Peyer's patch (tissue), 4 donors: Measurements from ENCODE around the gene NHLRC2. TPM values are rescaled to one million over a fixed set of nuclear protein-coding genes. Genes with fewer than 3 reads are reported as not detected.
"Not testable (repeated sequence)": the region's sequence is repeated elsewhere in the genome, so short reads cannot be mapped to it uniquely, and the experiment has no call there.

Source experiments
- DNase-seq, 3 donors: peaks; one replicate each; pipeline ENCODE4 v3.0.0-alpha.2; 2017 to 2019
- H3K27ac ChIP-seq, 4 donors: fragments of 200-600 bp; sonication (generic); one replicate each; pipeline ENCODE4 v1.5.1; 2016 to 2019
- H3K27me3 ChIP-seq, 2 donors: fragments of 200-600 bp; sonication (generic); one replicate each; pipeline ENCODE4 v1.5.1; 2019
- H3K36me3 ChIP-seq, 3 donors: fragments of 200-600 bp; sonication (generic); one replicate each; pipeline ENCODE4 v1.5.1; 2016 to 2019
- H3K4me1 ChIP-seq, 4 donors: fragments of 200-600 bp; sonication (generic); one replicate each; pipeline ENCODE4 v1.5.1; 2016 to 2019
- H3K4me3 ChIP-seq, 4 donors: fragments of 200-600 bp; sonication (generic); 1 replicate in 3 of 4; 2 replicates in 1 of 4; pipeline ENCODE4 v1.5.1; 2016 to 2019; ENCODE audit warnings: mild to moderate bottlenecking in 1 of 4
- H3K9me3 ChIP-seq, 4 donors: fragments of 200-600 bp; sonication (generic); one replicate each; pipeline ENCODE4 v1.5.1; 2016 to 2019; ENCODE audit warnings: mild to moderate bottlenecking in 1 of 4
- POLR2A ChIP-seq, 2 donors: fragments of 450-650 bp; IDR thresholded peaks; one replicate each; pipeline ENCODE4 v1.5.1; 2017; ENCODE audit warnings: antibody characterized with exemption in 2 of 2, mild to moderate bottlenecking in 2 of 2, moderate library complexity in 2 of 2
- total RNA-seq, 4 donors: library from RNA; depleted of rRNA; stranded (reverse); fragments of >200 nt; gene quantifications; one replicate each; pipeline ENCODE4 v1.1.0, GENCODE V29; 2016
- TF ChIP-seq, protein P1 (sequence below), 6 experiments: fragments of 450-650 bp in 4 of 6; fragments of 200-600 bp in 2 of 6; sonication (generic) in 1 of 6; IDR thresholded peaks; one replicate each; pipeline ENCODE4 v1.5.1; 2017 to 2019; ENCODE audit warnings: antibody characterized with exemption in 6 of 6, mild to moderate bottlenecking in 3 of 6, moderate library complexity in 1 of 6

Gene NHLRC2, protein sequence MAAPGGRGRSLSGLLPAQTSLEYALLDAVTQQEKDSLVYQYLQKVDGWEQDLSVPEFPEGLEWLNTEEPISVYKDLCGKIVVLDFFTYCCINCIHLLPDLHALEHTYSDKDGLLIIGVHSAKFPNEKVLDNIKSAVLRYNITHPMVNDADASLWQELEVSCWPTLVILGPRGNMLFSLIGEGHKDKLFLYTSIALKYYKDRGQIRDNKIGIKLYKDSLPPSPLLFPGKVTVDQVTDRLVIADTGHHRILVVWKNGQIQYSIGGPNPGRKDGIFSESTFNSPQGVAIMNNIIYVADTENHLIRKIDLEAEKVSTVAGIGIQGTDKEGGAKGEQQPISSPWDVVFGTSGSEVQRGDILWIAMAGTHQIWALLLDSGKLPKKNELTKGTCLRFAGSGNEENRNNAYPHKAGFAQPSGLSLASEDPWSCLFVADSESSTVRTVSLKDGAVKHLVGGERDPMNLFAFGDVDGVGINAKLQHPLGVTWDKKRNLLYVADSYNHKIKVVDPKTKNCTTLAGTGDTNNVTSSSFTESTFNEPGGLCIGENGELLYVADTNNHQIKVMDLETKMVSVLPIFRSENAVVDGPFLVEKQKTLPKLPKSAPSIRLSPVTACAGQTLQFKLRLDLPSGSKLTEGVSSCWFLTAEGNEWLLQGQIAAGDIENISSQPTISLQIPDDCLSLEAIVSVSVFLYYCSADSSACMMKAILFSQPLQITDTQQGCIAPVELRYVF
- total RNA-seq, result 100 to 1,000 TPM in 1 of 4 donors, 10 to 100 TPM in 3; 53.8 to 185 (median 70.1) TPM

DNA sequence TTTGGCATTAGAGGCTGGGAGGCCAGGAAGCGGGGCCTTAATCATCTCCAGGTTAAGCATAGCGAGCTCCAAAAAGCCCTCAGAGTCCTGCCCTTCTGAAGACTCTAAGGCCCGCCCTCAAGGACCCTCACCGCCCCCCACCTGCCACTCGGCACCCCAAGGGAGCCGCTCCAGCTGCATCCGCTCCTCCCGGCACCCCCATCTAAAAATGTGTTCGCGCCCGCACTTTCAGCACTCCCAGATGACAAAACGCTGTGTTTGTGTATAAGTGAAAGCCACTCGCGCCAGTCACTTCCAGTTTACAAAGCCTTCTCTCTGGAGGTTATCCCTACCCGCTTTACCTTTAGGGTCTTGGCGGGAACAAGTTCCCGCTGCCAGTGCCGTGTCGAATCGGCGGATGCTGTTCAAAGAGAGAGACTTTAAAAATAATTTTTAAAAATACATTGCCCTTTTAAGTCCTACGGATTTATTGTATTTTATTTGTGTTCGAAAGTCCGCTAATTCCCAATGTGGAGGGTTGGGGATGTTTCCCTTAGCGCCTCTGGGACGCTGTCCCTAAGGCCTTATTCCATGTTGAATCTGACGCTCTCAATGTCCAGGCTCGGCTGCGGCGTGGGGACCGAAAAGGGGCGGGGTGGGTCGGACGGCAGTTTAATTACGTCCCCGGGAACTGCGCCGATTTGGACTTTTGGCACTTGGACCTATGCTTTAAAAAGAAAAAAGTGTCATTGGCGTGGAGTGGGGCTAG, at the start of gene NHLRC2, which contains the start of gene DCLRE1A:
TSS of gene NHLRC2 (plus strand) at position 649 of the 748 bp plus-strand sequence. CDS start 212 bp downstream, outside the sequence.
TSS of gene DCLRE1A (minus strand) at position 70 of the 748 bp plus-strand sequence. CDS start 900 bp downstream, outside the sequence.
- Histone ChIP-seq H3K9me3 (no peaks in the 10 kb centered on the region), H3K27me3 (no peaks in the 10 kb centered on the region), H3K4me3 (peak within 1 kb of the TSS; percentile 86 to 88 (median 88)), H3K36me3 (peaks cover 0 to 4% (median 0%) of the 10 kb centered on the region in 3 donors), H3K27ac (peak within 1 kb of the TSS; percentile 80 to 89 (median 86)), H3K4me1 (peaks cover 0 to 36% (median 2%) of the 10 kb centered on the region in 4 donors)
- TF ChIP-seq POLR2A (IDR thresholded peaks at IDR 0.05), result peak in 1 of 2 donors; percentile 0
- TF ChIP-seq, protein P1, sequence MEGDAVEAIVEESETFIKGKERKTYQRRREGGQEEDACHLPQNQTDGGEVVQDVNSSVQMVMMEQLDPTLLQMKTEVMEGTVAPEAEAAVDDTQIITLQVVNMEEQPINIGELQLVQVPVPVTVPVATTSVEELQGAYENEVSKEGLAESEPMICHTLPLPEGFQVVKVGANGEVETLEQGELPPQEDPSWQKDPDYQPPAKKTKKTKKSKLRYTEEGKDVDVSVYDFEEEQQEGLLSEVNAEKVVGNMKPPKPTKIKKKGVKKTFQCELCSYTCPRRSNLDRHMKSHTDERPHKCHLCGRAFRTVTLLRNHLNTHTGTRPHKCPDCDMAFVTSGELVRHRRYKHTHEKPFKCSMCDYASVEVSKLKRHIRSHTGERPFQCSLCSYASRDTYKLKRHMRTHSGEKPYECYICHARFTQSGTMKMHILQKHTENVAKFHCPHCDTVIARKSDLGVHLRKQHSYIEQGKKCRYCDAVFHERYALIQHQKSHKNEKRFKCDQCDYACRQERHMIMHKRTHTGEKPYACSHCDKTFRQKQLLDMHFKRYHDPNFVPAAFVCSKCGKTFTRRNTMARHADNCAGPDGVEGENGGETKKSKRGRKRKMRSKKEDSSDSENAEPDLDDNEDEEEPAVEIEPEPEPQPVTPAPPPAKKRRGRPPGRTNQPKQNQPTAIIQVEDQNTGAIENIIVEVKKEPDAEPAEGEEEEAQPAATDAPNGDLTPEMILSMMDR (IDR thresholded peaks at IDR 0.05), result no peak
- peak; percentile 78 to 89 (median 83) for DNase-seq

DNA sequence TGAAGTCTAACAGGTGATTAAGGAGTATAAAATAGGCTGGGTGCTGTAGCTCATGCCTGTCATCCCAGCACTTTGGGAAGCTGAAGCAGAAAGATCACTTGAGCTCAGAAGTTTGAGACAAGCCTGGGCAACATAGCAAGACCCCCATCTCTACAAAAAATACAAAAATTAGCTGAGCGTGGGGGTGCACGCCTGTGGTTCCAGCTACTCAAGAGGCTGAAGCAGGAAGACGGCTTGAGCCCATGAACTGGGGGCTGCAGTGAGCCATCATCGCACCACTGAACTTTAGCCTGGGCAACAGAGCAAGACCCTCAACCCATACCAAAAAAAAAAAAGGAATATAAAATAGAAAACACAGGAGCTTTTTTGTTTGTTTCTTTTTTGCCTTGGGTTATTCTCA, 48.0 kb upstream of the NHLRC2 start:
- no peaks in the 10 kb centered on the region for H3K36me3 ChIP-seq
- no peaks in the 10 kb centered on the region for H3K4me1 ChIP-seq
- H3K9me3 ChIP-seq, result no peaks in the 10 kb centered on the region
- no peak overlapping the region for H3K4me3 ChIP-seq
- TF ChIP-seq, protein P1 (IDR thresholded peaks at IDR 0.05), result no peak
- TF ChIP-seq POLR2A (IDR thresholded peaks at IDR 0.05), result no peak
- no peaks in the 10 kb centered on the region for H3K27me3 ChIP-seq
- DNase-seq, result no peak
- no peak overlapping the region for H3K27ac ChIP-seq

DNA sequence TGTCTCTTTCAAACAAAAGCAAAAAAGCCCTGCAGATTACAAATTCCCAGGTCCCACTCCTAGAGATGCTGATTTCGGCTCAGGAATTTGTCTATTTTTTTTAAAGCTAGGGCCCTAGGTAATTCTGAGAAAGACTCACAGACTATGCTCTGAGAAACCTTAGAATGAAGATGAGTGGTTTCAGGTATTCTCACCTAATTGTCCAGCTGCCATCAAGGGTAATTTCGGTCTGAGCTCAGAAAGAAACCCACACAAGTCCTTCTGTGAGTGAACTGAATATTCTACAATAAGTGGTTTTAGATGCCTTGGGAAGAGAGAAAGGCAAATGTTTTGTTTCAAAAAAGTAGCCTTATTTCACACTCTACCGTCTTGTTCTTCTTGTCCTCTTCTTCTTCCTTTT, 46.3 kb upstream of the NHLRC2 start:
- Histone ChIP-seq H3K27ac (no peak overlapping the region), H3K27me3 (no peaks in the 10 kb centered on the region), H3K4me1 (no peaks in the 10 kb centered on the region), H3K36me3 (no peaks in the 10 kb centered on the region), H3K9me3 (no peaks in the 10 kb centered on the region), H3K4me3 (no peak overlapping the region)
- DNase-seq, result no peak
- TF ChIP-seq POLR2A (IDR thresholded peaks at IDR 0.05), result no peak
- TF ChIP-seq, protein P1 (IDR thresholded peaks at IDR 0.05), result no peak

DNA sequence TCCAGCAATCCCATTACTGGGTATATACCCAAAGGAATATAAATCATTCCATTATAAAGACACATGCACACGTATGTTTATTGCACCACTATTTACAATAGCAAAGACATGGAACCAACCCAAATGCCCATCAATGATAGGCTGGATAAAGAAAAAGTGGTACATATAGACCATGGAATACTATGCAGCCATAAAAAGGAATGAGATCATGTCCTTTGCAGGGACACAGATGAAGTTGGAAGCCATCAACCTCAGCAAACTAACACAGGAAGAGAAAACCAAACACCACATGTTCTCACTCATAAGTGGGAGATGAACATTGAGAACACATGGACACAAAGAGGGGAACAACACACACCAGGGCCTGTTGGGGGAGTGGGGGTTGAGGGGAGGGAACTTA, 39.8 kb upstream of the NHLRC2 start:
- not testable (repeated sequence) for H3K4me3 ChIP-seq, H3K27me3 ChIP-seq, DNase-seq, H3K4me1 ChIP-seq, H3K27ac ChIP-seq, H3K36me3 ChIP-seq, H3K9me3 ChIP-seq

DNA sequence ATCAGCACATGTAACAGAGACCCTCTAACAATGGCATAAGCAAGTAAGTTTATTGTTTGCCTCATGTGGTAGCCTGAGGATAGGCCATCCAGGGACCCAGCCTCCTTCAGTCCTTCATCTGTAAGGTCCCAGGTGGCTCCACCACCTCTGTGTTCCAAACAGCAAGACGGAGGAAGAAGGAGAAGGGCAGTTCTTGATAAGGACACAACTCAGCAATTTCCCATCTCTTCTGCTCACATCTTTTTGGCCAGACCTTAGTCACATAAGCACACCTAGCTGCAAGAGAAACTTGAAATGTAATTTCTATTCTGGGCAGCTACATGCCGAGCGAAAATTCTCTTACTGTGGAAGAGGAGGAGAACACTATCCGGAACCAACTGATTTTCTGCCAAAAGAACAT, 34.5 kb upstream of the NHLRC2 start:
- H3K27me3 ChIP-seq, result no peaks in the 10 kb centered on the region
- DNase-seq, result no peak
- H3K36me3 ChIP-seq, result no peaks in the 10 kb centered on the region
- no peak overlapping the region for H3K27ac ChIP-seq
- no peak overlapping the region for H3K4me3 ChIP-seq
- no peak for TF ChIP-seq POLR2A (IDR thresholded peaks at IDR 0.05)
- TF ChIP-seq, protein P1 (IDR thresholded peaks at IDR 0.05), result no peak
- H3K4me1 ChIP-seq, result no peaks in the 10 kb centered on the region
- no peaks in the 10 kb centered on the region for H3K9me3 ChIP-seq
